GM21619 (cell line): Measurements from ENCODE around the gene CNOT10.

ENCODE experiments used
- ATAC-seq: cut with Tn5 transposase; IDR thresholded peaks from one replicate; pipeline ENCODE4 v1.9.1; 2021; ENCODE audit not compliant: unreplicated experiment

Gene CNOT10

DNA sequence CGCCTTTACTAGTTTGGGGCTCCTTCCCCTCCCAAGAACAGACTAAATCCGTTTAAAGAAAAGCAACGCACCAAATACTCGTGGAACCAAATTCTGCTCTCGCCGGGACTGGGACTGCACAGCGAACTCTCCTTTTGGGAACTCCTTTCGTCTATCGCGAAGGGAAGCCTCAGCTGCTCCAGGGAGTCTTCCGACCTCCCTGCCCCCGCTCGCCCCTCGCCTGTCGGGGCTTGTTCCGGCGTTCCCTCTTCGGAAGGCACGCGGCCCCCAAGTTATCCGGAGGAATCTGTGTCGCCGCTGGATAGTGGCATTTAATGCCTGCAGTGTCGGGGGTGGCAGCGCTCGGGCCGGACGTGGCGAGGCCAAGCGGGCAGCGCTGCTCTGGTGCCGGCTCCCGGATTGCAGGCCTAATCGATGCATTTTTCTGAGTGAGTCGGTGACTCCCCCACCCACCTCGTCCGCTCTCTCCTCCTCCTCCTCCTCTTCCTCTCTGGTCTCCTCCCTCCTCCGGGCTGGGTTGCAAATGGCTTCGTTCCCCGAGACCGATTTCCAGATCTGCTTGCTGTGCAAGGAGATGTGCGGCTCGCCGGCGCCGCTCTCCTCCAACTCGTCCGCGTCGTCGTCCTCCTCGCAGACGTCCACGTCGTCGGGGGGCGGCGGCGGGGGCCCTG, 132.7 kb downstream of the CNOT10 start, which contains the start of gene TRIM71:
Gene TRIM71, plus strand, starts transcription at position 440 of the 671 bp plus-strand sequence. Its CDS starts 84 bp downstream, at position 524.
- no peak for ATAC-seq

DNA sequence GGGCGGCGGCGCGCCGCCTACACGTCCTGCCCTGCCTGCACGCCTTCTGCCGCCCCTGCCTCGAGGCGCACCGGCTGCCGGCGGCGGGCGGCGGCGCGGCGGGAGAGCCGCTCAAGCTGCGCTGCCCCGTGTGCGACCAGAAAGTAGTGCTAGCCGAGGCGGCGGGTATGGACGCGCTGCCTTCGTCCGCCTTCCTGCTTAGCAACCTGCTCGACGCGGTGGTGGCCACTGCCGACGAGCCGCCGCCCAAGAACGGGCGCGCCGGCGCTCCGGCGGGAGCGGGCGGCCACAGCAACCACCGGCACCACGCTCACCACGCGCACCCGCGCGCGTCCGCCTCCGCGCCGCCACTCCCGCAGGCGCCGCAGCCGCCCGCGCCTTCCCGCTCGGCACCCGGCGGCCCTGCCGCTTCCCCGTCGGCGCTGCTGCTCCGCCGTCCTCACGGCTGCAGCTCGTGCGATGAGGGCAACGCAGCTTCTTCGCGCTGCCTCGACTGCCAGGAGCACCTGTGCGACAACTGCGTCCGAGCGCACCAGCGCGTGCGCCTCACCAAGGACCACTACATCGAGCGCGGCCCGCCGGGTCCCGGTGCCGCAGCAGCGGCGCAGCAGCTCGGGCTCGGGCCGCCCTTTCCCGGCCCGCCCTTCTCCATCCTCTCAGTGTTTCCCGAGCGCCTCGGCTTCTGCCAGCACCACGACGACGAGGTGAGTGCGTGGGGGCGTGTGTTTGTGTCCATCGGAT, 133.4 kb downstream of the CNOT10 start:
- ATAC-seq, result no peak

DNA sequence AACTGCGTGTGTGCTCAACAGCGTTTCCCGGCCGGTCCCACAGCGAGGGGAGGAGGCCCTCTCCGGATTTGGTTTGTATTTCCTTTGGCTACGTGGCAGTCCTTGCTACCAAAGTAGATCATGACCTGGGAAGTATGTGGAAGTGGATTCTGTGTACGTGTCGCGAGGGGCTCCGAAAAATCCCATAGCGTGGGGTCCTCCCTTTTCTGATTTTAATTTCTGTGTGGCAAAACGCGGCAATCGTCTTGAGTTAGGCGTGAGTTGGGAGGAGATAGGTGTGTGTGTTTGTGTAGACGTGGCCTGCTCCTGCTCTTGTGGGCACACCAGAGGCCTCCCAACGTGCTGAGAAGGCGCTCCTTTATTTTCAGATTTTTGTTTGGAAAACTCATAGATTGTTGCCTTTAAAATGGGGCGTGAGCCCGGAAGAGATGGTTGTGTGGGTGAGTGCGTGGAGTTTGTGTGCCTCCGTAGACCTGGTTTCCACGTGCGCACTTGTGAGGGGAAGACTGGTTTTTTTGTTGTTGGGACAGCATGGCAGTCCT, 134.1 kb downstream of the CNOT10 start:
- ATAC-seq, result no peak

DNA sequence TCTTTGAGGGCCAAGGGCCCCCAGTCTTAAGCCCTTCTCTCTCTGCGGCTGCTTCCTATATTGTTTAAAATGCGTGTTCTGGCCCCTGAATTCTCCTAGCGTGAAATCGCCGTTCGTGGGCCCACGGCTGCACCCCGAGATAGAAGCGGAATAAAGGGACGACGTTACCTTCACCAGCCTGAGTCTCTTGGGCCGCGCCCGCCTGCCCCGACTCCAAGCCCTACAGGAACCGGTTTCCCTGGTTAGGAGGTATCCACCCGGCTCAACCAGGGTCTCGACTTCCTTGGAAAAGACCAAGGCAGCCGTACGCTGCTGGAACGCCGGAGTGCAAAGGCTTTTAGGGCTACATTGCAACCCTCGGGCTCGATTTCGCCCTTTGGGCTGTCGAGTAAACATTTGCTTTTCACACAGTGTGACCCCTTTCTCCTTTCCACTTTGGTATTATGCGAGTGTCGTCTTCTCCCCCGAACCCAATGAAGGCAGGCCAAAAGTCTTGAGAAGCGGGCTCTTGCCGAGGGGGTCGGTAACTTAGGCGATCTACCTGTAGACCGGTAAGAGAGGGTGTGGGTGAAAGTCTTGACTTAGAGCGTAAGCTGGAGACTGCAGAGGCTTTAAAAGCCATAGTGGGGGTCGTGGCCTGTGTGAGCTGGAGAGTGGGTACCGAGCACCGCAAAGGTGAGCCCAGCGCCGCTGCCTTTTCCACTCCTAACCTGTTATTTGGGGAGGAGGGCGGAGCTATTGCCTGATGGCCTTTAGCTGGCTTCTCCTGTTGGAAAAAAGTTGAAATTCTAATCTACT, 134.8 kb downstream of the CNOT10 start:
- no peak for ATAC-seq

DNA sequence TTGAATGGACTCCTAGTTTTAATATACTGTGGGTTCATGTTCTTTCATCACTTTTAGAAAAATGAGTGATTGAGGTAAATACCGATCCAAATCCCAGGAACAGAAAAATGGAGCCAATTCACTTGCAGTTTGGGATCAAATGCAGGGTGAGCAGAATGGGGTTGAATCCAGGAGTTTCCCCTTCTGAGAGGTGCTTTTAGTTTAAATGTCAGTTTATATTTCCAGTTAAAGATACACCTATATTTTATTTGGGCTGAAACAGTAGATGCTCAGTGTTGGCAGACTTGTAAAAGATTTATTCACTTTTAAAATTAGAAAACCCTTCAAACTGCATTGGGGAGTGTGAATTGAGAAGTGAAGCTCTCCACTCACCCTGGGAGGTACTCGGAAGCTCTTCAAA, 135.4 kb downstream of the CNOT10 start:
- no peak for ATAC-seq

DNA sequence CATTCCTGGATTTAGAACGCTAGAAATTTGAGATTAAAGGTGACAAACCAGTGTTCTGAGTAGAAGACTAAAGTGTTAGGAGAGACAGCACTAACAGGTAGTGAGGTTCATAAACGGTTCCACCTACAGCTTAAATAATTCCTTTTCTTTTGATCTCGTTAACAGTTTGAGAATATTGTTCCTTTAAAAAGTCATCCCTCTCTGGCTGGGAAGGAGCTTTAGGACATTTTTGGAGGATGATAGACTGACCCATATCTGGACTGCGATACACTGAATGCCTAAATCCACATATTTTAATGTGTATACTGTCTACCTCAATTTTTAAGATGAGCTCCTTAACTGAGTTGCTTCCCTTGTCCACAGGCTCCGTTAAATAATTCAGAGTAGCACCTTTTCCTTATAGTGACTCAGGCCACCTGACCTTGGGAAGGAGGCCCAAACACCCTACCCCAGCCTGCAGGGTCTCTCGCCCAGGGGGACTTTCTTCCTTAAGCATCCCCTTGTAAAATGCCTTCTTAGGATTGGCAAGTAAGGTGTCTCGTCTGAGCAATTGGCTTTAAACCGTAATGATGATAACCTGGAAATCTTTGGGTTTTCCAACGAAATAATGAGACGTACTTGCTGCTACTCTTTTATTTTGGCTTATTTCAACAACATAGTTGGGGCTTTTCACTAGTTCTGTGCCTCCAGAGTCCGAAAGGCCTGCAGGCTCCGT, 136.1 kb downstream of the CNOT10 start:
- no peak for ATAC-seq

DNA sequence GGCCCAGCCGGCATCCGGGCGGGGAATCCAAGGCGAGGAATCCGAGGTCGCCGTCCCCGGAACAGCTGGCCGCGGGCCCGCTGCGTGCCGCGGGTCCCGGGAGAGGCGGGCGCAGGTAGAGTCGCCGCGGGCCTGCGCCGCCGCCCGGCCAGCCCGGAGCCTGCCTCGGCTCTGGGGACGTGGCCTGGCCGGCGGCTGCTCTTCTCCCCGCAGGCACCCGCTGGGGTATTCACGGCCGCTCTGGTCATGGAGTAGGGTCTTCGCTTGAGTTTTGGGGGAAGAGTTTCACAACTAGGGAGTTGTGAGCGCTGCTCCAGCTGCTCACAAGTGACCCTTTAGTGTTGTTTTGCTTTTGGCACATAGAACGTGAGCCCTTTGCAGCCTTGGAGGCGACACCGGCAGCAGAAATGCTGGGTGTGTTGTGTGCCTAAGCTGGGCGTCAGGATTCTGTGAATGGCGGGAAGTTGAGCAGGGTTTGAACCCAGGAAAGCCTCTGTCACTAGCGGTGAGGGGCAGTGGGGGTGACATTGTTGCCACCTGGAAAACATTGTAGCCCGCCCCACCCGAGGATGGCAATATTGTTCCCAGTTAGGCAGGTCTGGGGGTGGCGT, 136.8 kb downstream of the CNOT10 start:
- no peak for ATAC-seq

DNA sequence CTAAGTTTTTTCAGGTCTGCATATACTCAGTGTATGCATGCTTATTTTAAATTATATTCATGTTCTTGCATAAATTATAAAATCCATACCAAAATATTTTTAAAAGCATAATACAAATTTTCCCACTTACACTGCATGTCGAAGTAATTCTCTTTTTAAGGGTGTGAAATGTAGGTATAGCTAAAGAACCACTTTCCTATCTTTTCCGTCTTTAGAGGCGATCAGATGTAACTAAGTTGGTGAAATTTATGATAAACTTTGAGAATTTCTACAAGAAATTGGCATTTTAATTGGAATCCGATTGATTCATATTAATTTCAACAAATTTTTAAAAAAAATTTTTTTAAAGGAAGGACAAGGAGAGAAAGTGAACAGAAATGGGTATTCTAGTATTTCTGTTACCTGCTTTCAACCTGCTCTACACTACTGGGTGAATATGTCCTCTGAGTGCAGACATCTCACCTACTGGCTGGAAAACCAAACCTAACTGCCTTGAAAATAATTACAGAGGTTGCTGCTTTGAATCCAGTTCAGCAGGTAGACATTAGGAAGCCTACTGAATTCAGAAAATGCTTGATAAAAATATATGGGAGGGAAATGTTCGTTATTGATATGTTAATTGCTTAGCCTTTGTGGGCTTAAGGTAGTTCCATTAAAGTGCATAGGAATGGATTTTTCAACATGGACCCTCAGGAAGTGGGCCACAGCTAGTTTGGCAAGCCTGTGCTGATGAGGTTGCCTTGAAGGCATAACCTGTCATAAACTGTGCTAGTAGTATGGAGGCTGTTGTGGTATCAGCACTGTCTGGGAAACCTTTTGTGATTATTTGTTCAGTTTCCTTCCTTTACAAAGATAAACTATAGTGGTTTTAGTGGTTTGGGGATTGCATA, 137.9 kb downstream of the CNOT10 start:
- no peak for ATAC-seq
